ENCODE results near the gene ERFE.

DNA sequence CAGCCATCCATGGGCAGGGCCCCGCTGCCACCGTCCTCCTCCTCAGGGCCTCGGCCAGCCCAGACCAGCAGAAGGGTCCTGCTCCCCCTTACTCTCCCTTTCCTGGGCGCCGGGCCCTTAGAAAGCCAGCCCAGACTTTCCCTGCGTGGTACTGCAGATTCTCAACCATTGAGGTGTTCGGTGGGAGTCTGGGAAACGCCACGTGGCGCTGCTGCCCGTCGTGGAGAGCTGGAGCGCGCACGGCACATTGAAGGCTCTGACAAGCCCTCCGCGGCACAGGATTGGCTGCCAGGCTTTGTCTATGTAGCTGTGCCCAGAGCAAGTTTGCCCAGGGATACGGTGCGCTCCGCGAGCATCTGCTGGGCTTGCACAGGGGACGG lies 30.7 kb upstream of the ERFE start:
- TF ChIP-seq PKNOX1 (IDR thresholded peaks at IDR 0.05) (no peak), SUZ12 (IDR thresholded peaks at IDR 0.05) (no peak)

Data from HEK293T (cell line).